SU-DHL-6 (cell line): Measurements from ENCODE around the gene PRCD.

Experiments
- H2AFZ ChIP-seq: fragments of 200-600 bp; sonication (generic); 2 replicates; pipeline ENCODE4 v1.6.1; 2014; ENCODE audit warnings: low read depth, mild to moderate bottlenecking, moderate library complexity, mixed read lengths, antibody characterized with exemption, low read length; ENCODE audit not compliant: severe bottlenecking
- H3F3A ChIP-seq: fragments of 200-600 bp; shearing (Covaris generic); 2 replicates; pipeline ENCODE4 v1.6.0; 2016; ENCODE audit warnings: antibody characterized with exemption, mild to moderate bottlenecking; ENCODE audit not compliant: insufficient read depth
- H3K27ac ChIP-seq: fragments of 200-600 bp; sonication (generic); 2 replicates; pipeline ENCODE4 v1.5.1; 2016; ENCODE audit warnings: low read depth, mild to moderate bottlenecking, low read length, moderate library complexity, mixed read lengths
- H3K27me3 ChIP-seq: fragments of 200-600 bp; sonication (generic), shearing (Covaris generic); 2 replicates; pipeline ENCODE4 v1.6.0; 2014; ENCODE audit warnings: mild to moderate bottlenecking, low read length
- H3K36me3 ChIP-seq: fragments of 200-600 bp; sonication (generic); 2 replicates; pipeline ENCODE4 v1.6.1; 2014; ENCODE audit warnings: mild to moderate bottlenecking, low read length, mixed read lengths
- H3K4me2 ChIP-seq: fragments of 300-600, 200-600 bp; shearing (Covaris generic), sonication (generic); 2 replicates; pipeline ENCODE4 v1.6.0; 2014; ENCODE audit warnings: low read length, low read depth, mild to moderate bottlenecking; ENCODE audit not compliant: poor library complexity, severe bottlenecking
- H3K4me3 ChIP-seq: fragments of 200-600 bp; sonication (generic); 2 replicates; pipeline ENCODE4 v1.5.1; 2014; ENCODE audit warnings: antibody characterized with exemption, low read length, mild to moderate bottlenecking, mixed read lengths; ENCODE audit not compliant: insufficient read depth, poor library complexity, severe bottlenecking
- H3K79me2 ChIP-seq: fragments of 200-600 bp; sonication (generic); 2 replicates; pipeline ENCODE4 v1.6.1; 2014; ENCODE audit warnings: mild to moderate bottlenecking, low read length, moderate library complexity; ENCODE audit not compliant: insufficient read depth
- H3K9ac ChIP-seq: fragments of 200-600 bp; sonication (generic); 2 replicates; pipeline ENCODE4 v1.7.0; 2014; ENCODE audit warnings: mild to moderate bottlenecking, low read length
- H3K9me2 ChIP-seq: fragments of 200-600 bp; sonication (generic); replicated peaks from 2 replicates; pipeline ENCODE4 v1.6.1; 2014; ENCODE audit warnings: low read length; ENCODE audit not compliant: insufficient read depth
- H3K9me3 ChIP-seq: fragments of 200-600 bp; sonication (generic); 2 replicates; pipeline ENCODE4 v1.6.1; 2014; ENCODE audit warnings: low read length, mixed read lengths; ENCODE audit not compliant: insufficient read depth
- H4K20me1 ChIP-seq: fragments of 200-600 bp; sonication (generic); 2 replicates; pipeline ENCODE4 v1.6.1; 2014; ENCODE audit warnings: low read depth, mild to moderate bottlenecking, antibody characterized with exemption, low read length, moderate library complexity, mixed read lengths
- CTCF ChIP-seq: fragments of 200-600 bp; sonication (generic); IDR thresholded peaks from one replicate; pipeline ENCODE4 v1.5.1; 2017; ENCODE audit warnings: antibody characterized with exemption, mild to moderate bottlenecking, low read length, moderate library complexity; ENCODE audit not compliant: insufficient read depth, poor library complexity, severe bottlenecking
- EZH2phosphoT487 ChIP-seq: fragments of 200-600 bp; sonication (generic), shearing (Covaris generic); conservative IDR thresholded peaks from 2 replicates; pipeline ENCODE4 v1.6.1; 2018; ENCODE audit warnings: mild to moderate bottlenecking, antibody characterized with exemption, low read length, moderate library complexity, mixed read lengths

PRCD gene

DNA sequence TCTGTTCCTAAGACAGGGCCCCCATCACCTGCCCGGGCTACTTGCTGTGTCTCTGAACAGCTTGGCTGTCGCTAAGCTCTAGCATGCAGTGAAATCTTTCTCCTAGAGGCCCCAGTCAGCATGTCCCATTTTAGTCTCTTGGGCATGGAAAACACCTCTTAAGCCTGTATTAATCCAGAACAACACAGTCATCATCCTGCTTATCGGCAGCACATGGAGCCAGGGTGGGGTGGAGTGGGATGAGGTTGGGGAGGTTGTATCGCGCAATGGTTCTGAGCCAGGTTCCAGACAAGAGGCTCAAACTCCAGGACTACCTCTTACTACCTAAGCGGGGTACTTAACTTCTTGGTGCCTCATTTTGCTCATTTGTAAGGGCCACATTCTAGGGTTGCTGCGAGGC, 38.0 kb downstream of the PRCD start:
- no peaks in the 10 kb centered on the region for H3K27me3 ChIP-seq
- H3K79me2 ChIP-seq = no peaks in the 10 kb centered on the region
- H3K4me3 ChIP-seq = no peak overlapping the region
- no peaks in the 10 kb centered on the region for H3F3A ChIP-seq
- H3K27ac ChIP-seq = no peak overlapping the region
- no peaks in the 10 kb centered on the region for H3K9me2 ChIP-seq
- TF ChIP-seq CTCF (no peak), EZH2phosphoT487 (no peak)
- no peaks in the 10 kb centered on the region for H4K20me1 ChIP-seq
- no peak overlapping the region for H2AFZ ChIP-seq
- no peak overlapping the region for H3K4me2 ChIP-seq
- H3K36me3 ChIP-seq = no peaks in the 10 kb centered on the region
- no peaks in the 10 kb centered on the region for H3K9me3 ChIP-seq
- no peak overlapping the region for H3K9ac ChIP-seq

- no peaks in the 10 kb centered on the region for H4K20me1 ChIP-seq
- no peaks in the 10 kb centered on the region for H3K9me3 ChIP-seq
- H3K4me2 ChIP-seq = no peak overlapping the region
- no peak overlapping the region for H3K9ac ChIP-seq
- H2AFZ ChIP-seq = no peak overlapping the region
- no peaks in the 10 kb centered on the region for H3K79me2 ChIP-seq
- H3K27me3 ChIP-seq = no peaks in the 10 kb centered on the region
- no peaks in the 10 kb centered on the region for H3K9me2 ChIP-seq
- H3F3A ChIP-seq = no peaks in the 10 kb centered on the region
- no peak overlapping the region for H3K27ac ChIP-seq
- TF ChIP-seq EZH2phosphoT487 = no peak
- TF ChIP-seq CTCF = no peak
- no peak overlapping the region for H3K4me3 ChIP-seq
- no peaks in the 10 kb centered on the region for H3K36me3 ChIP-seq
These were observed 38.5 kb downstream of the PRCD start for GRCh38 chr17:76578376-76578775.

DNA sequence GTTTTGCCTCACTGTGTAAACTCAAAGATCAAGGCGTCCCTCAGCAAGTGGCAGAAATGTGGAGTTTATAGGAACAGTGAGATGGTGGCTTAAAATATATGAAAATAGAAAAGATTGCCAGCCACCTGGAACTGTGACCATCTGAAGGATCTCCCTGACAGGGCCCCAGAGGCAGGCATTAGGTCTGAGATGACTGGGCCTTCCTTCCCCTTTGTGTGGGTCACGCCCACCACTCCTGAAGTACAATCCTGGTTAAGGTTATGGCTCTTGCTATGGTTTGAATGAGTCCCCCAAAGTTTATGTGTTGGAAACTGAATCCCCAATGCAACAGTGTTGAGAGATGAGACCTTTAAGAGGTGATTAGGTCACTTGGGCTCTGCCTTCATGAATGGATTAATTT, 39.4 kb downstream of the PRCD start:
- Histone ChIP-seq H3K79me2 (no peaks in the 10 kb centered on the region), H4K20me1 (no peaks in the 10 kb centered on the region), H3K27me3 (no peaks in the 10 kb centered on the region), H3K4me3 (no peak overlapping the region), H3K4me2 (no peak overlapping the region), H3K9ac (no peak overlapping the region), H3K9me2 (no peaks in the 10 kb centered on the region), H3K27ac (no peak overlapping the region), H3F3A (no peaks in the 10 kb centered on the region), H2AFZ (no peak overlapping the region), H3K36me3 (no peaks in the 10 kb centered on the region), H3K9me3 (no peaks in the 10 kb centered on the region)
- TF ChIP-seq EZH2phosphoT487 = no peak
- TF ChIP-seq CTCF = no peak

- H3K9ac ChIP-seq = no peak overlapping the region
- no peak overlapping the region for H2AFZ ChIP-seq
- H3F3A ChIP-seq = no peaks in the 10 kb centered on the region
- no peaks in the 10 kb centered on the region for H3K9me2 ChIP-seq
- H3K4me3 ChIP-seq = no peak overlapping the region
- no peaks in the 10 kb centered on the region for H3K9me3 ChIP-seq
- TF ChIP-seq EZH2phosphoT487 (no peak), CTCF (no peak)
- no peak overlapping the region for H3K27ac ChIP-seq
- H4K20me1 ChIP-seq = no peaks in the 10 kb centered on the region
- H3K36me3 ChIP-seq = no peaks in the 10 kb centered on the region
- H3K79me2 ChIP-seq = no peaks in the 10 kb centered on the region
- no peak overlapping the region for H3K4me2 ChIP-seq
- no peaks in the 10 kb centered on the region for H3K27me3 ChIP-seq
These were observed 41.7 kb downstream of the PRCD start for GRCh38 chr17:76581515-76581914.
